Measurements from ENCODE around the gene LMF1. TPM values are rescaled to one million over a fixed set of nuclear protein-coding genes. Genes with fewer than 3 reads are reported as not detected.
A peak's percentile ranks its signal among the peaks of the same experiment; 100 is the strongest.

The LMF1 gene
- total RNA-seq, 1 donor from 2014 or later: 8.1 TPM

DNA sequence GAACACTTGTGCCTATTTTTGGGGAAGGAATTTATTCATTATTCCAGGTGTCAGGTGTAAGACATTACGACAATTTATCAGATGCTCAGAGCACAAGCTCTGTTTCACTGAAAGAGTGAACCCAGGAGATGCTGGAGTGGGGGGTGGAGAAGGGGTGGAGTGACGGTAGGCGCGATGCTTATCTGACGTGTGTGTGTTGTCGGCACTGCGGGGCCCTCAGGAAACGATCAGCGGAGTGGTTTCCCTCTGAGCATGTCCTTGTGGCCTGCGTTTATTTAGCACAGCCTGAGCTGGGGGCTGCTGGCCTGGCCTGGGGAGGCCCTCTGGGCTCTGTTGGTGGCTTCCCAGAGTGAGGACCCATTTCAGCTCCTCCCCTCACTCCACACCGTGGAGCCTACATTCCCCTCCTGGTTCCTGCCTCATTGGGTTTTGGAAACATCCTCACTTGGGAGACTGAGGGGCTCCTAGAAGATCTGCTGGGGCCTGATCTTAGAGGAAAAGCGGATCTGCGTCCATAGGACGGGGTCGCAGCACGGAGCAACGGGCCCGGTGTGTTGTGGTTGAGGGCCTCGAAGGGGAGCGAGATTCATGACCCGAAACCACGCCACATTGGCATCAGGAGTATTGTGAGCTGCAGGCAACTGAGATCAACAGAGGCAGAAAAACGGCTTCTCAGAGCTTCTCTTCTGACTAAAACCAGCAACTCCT is 151.3 kb downstream of the LMF1 start:
- intact Hi-C loops (cut with DNase I): no loop called here
- no peak for ATAC-seq

DNA sequence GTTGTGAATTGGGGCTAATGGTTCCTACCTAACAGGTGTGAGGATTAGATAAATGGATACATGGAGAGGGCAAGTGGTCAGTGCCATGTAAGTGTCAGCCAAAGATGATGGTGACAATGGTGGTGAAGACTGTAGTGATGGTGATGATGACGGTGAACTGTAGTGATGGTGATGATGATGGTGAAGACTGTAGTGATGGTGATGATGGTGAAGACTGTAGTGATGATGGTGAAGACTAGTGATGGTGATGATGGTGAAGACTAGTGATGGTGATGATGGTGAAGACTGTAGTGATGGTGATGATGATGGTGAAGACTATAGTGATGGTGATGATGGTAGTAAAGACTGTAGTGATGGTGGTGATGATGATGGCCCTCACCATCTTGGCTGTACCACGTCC is 152.2 kb downstream of the LMF1 start:
- intact Hi-C loops (cut with DNase I): no loop called here

More for the DNA sequence above, 151.3 kb downstream of the LMF1 start:
- DNase-seq (ENCODE audit: missing footprints): no peak

DNA sequence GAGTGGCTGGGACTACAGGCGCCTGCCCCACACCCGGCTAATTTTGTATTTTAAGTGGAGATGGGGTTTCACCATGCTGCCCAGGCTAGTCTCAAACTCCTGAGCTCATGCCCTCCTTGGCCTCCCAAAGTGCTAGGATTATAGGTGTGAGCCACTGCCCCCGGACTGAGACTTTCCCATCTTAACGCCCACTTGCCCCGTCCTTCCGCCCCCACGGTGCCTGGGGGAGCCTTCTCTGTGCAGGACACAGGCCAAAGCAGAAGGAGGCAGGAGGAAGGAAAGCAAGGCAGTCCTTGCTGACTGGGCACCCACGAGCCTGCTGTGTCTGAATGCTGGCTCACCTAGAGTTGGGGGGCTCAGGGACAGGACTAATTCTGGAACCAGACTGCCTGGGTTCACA is 152.7 kb downstream of the LMF1 start:
- intact Hi-C loops (cut with DNase I): no loop called here
- DNase-seq (ENCODE audit: missing footprints) (no peak), ATAC-seq (no peak)

More for the DNA sequence above, 152.2 kb downstream of the LMF1 start:
- no peak for DNase-seq (ENCODE audit: missing footprints)
- no peak for ATAC-seq

DNA sequence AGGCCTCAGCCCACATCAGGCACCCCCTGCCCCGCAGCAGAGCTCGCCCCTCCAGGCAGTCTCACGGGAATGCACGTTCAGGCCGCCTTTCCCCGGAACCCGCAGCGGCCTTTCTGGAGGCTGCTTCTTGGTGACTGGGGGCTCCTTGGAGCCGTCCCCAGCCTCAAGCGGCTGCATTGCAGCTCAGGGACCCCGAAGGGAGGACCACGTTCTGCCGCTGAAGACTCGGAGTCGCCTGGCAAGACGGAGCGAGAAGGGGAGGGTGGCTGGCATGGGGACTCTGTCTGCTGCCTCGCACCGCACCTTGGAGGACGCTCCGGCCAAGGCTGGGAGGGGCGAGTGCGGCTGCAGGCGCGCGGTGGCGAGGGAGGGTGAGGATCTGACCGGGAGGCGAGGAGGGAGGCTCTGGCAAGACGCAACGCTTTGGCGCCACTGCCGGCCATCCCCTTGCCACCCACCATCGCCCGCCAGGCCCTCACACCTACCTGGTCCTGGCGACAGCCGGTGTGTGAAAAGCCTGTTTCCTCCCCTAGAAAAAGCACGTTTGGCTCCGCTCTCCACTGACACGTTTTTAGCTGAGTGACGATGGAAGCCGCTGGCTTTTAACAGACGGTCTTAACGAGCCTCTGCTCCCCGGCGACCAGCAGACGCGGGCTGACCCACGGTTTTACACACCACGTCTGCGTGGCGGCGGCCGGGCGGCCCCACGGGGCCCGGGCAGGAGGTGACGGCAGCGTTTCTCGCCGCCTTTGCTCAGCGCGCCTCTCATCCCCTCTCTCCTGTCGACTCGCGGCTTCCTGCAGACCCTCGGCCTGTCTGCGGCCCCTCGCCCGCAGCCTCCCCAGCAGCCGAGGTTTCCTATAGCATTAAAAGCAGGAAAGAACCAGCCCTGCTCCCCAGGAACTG is 153.5 kb downstream of the LMF1 start:
- intact Hi-C loops (cut with DNase I): no loop called here
- DNase-seq (ENCODE audit: missing footprints) (no peak), ATAC-seq (no peak)

DNA sequence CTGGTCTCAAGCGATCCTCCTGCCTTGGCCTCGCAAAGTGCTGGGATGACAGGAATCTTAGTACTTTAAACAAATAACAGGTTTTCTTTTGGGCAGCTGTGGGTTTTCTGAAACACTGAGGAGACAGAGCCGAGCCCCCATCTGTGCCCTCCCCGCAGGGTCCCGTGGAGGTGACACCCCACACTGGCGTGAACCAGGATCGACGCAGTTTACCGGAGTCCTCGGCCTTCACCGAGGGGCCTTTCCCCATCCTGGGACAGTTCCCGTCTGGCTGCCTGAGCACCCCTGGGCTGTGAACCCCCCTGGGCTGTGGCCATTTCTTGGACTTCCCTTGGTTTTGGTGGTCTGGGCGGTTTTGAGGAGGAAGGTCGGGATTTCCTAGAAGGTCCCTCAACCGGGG is 154.9 kb downstream of the LMF1 start:
- ATAC-seq (no peak), DNase-seq (ENCODE audit: missing footprints) (no peak)
- intact Hi-C loops (cut with DNase I): no loop called here

DNA sequence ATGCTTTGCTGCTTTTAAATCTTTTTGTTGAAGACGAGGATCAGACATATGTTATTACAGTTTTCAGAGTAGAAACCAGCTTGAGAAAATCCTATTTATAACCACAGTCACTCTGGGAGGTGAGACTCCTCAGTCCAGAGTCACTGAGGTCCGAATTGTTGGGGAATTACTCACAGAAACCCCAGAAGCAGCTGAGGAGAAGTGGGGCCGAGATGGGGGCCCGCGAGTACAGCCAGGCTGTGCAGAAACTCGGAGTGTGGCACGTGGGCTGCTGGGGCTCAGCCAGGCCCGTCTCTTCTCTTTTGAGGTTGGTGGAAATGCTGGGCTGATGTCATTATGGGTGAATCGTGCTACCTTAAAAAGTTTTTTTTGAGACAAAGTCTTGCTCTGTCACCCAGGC is 155.8 kb downstream of the LMF1 start:
- ATAC-seq (no peak), DNase-seq (ENCODE audit: missing footprints) (no peak)
- intact Hi-C loops (cut with DNase I): no loop called here

DNA sequence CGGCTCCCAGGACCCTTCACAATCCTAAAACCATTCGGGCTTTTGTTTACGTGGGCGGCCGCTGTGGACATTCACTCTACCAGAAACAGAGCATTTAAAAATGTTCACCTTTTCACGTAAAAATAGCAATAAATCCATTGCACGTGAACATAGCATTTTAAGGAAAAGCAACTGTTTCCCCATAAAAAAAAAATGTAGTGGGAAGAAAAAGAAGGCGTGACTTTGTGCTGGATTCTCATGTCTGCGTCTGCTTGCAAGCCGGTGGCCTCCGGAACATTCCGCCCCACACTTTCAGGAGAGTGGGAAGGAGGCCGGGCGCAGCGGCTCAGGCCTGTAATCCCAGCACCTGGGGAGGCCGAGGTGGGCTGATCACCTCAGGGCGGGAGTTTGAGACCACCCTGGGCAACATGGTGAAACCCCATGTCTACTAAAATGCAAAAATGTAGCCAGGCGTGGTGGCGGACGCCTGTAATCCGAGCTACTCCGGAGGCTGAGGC is 156.8 kb downstream of the LMF1 start:
- DNase-seq (ENCODE audit: missing footprints): no peak
- intact Hi-C loops (cut with DNase I): loop anchor here (1.0 to 2.0 kb wide), 2 partner anchors 241 to 289 kb away; no protein-coding TSS in a partner anchor
- ATAC-seq: no peak

DNA sequence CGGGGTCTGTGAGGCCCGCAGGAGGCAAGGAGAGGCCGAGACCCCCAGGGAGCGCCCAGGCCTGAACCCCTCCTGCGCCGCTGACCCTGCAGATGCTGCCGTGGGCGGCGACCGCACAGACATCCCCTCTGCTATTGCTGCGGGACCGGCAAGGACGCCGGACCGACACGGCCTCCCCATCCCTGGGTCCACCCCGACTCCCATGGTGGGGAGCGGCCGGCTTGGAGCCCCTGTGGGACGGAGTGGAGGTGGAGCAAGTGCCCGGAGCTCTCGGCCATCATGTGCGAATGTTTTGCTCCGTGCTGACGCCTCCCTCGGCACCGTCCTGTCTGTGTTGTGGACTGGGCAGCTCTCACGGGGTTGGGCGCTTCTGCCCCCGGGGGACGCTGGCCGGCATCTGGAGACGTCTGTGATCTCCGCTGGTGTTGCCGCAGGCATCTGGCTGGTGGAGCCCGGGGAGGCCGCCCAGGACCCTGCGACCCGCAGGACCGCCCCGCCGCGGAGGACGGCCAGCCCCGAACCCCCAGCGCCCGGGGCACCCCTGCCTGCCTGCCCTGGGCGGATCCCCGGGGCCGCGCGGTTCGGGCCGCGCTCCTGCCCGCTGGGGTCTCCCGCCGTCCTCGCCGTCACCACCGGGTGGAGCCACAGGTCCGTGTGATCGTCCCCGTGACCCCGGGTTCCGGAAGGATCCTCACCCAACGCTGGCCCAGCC is 157.4 kb downstream of the LMF1 start:
- ATAC-seq (peak; percentile 76), DNase-seq (ENCODE audit: missing footprints) (no peak)
- intact Hi-C loops (cut with DNase I): loop anchor here (1.0 to 2.0 kb wide), 2 partner anchors 242 to 289 kb away; no protein-coding TSS in a partner anchor

DNA sequence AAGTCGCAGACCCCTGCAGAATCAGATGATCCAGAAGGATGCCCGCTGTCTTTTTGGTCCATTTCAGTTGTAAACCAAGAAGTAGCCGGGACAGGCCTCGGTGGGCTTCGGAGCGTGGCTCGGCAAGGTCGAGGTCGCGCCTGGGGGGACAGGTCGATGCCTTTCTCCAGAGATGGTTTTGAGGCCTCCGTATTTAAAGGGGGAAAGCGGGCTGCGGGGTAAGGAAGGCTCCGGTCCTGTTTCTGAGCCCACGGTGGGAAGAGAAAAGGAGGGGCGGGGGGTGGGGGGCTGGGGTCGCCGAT is 162.7 kb downstream of the LMF1 start:
- DNase-seq (ENCODE audit: missing footprints) (no peak), ATAC-seq (no peak)
- intact Hi-C loops (cut with DNase I): no loop called here

DNA sequence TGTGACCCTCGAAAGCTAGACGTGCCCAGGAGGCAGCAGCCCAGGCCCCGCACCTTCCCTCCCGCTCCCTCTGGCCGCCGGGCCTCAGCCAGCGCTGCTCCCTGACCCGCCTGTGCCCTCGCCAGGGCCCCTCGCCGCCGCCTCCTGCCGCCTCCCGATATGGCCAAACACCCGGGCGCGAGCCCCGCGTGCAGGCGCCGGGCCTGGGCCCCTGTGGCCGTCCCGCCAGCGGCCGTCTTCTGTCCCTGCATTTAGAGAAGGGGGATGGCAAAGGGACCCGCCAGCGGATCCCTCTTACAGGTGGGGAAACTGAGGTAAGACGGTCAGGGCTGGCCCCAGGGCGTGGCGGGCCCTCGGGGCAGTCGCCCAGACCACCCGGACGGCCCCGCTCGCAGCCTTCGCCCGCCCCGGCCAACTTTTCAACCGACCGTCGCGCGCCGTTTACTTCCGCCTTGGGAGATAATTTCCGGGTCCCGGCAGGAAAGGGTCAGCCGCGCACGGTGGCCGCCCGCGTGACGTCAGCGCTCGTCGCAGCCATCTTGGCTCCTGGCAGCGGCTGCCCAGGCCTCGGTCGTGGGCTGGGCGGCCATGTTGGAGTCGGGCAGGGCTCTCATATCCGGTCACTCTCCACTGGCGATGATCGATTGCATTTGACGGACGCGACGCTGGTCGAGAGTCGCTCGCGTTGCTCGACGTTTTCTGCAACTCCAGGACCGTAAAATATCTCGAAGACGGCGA is 163.3 kb downstream of the LMF1 start:
- intact Hi-C loops (cut with DNase I): no loop called here
- ATAC-seq (peak; percentile 98), DNase-seq (ENCODE audit: missing footprints) (peak; percentile 97)

DNA sequence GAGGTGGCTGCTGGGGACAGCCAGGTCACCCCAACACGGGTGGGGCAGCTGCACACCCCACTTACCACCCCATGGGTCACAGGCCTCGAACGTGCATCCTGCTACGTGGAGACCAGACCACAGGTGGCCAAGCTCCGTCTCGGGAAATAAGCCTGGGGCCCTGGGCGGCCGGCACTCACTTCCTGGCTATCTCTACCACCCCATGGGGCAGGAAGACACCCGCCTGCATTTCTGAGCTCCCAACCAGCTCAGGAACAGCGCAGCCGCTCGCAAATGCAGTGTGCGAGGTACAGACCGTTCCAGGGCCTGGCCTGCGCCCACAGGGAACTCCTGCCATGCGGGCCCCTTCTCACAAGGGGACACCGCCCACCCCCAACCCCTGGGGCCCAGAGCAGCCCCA is 165.3 kb downstream of the LMF1 start:
- DNase-seq (ENCODE audit: missing footprints): no peak

DNA sequence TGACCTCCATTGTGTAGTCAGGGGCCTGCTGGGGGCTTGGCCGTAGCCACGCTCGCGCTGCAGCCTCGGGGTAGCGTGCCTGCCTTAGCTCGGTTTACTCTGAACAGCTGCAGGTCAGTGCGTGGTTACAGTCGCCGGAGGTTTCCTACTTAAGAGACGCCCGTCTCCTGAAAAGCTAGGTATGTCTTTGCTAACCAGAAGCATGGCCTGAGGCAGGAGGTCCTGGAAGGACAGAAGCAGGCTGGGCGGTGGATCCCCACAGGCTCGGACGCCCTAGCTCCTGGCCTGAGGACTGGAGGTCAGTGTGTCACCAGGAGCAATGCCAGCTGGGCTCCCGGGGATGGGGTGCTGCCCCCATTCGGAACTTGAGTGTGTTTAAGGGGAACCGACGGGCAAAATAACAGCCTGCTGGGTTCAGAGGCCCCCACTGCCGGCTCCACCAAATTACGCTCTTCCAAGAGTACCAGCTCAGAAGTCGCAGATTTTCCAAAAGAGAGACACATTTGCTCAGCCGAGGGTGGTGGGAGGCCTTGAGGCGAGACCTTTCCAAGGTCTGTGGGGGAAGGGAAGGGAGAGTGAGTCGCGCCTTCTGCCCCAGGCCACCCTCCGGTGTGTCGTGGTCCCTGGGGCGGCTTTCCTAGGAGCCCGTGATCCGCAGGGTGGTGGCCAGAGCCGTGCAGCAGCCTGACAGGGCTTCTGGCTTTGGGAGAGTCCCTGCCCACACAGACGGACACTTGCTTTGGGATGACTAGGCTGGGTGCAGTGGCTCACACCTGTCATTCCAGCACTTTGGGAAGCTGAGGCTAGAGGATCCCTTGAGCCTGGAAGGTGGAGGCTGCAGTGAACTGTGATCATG is 166.4 kb downstream of the LMF1 start:
- ATAC-seq (no peak), DNase-seq (ENCODE audit: missing footprints) (no peak)
- intact Hi-C loops (cut with DNase I): no loop called here

More for the DNA sequence above, 165.3 kb downstream of the LMF1 start:
- intact Hi-C loops (cut with DNase I): no loop called here
- no peak for ATAC-seq

DNA sequence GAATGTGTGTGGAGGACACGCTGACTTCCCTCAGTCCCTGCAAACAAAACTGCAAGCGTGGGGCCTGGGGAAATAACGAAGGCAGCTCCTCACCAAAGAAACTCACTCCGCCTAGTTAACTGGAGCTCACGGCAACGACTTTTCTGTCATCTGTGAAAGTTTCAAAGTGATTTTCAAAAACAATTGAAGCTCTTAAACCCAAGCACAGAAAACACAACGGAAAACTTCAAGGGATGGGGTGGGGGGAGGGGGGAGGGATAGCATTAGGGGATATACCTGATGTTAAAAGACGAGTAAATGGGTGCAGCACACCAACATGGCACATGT is 167.1 kb downstream of the LMF1 start:
- ATAC-seq: no peak
- intact Hi-C loops (cut with DNase I): no loop called here
- no peak for DNase-seq (ENCODE audit: missing footprints)

Other genes starting within 250 kb of the LMF1 start
- gene ANTKMT, start 249.8 kb downstream of the LMF1 start, total RNA-seq: 29.1 TPM
- gene CCDC78, start 244.5 kb downstream of the LMF1 start, total RNA-seq: 0.49 TPM
- 18.7 TPM for gene HAGHL, start 243.9 kb downstream of the LMF1 start, total RNA-seq
- gene CIAO3, start 230.0 kb downstream of the LMF1 start, total RNA-seq: 32.2 TPM
- 1.9 TPM for gene MSLN, start 210.2 kb downstream of the LMF1 start, total RNA-seq
- 9.7 TPM for gene RPUSD1, start 182.6 kb downstream of the LMF1 start, total RNA-seq
- 6.4 TPM for gene CHTF18, start 182.4 kb downstream of the LMF1 start, total RNA-seq
- not detected for gene GNG13, start 170.2 kb downstream of the LMF1 start, total RNA-seq
- gene SOX8, start 10.8 kb upstream of the LMF1 start, total RNA-seq: 0.89 TPM
- gene SSTR5, start 101.8 kb upstream of the LMF1 start, total RNA-seq: 14.7 TPM
- gene C1QTNF8, start 125.3 kb upstream of the LMF1 start, total RNA-seq: 0.19 TPM
- gene CACNA1H, start 182.1 kb upstream of the LMF1 start, total RNA-seq: 6.0 TPM

All from Right ventricle myocardium inferior (tissue), 1 donor.